Mesenchymal stem cell (in vitro differentiated cells and primary cell): ENCODE measurements around the gene PDE8B.
"Not testable (repeated sequence)": the region's sequence is repeated elsewhere in the genome, so short reads cannot be mapped to it uniquely, and the experiment has no call there.

Source experiments
- DNase-seq: peaks from one replicate; pipeline ENCODE4 v3.0.0-alpha.2; 2013
- H2AFZ ChIP-seq: one replicate; pipeline ENCODE4 v1.6.1; 2013; ENCODE audit warnings: low read depth, mild to moderate bottlenecking, control low read depth, inconsistent platforms, low read length, moderate library complexity
- H2AK5ac ChIP-seq: 2 replicates; pipeline ENCODE4 v1.6.1; 2013; ENCODE audit warnings: low read length, moderate library complexity, mild to moderate bottlenecking, inconsistent platforms; ENCODE audit not compliant: severe bottlenecking
- H2BK120ac ChIP-seq: one replicate; pipeline ENCODE4 v1.6.1; 2013; ENCODE audit warnings: low read depth, mild to moderate bottlenecking, inconsistent platforms, low read length, moderate library complexity
- H2BK12ac ChIP-seq, 2 experiments: one replicate each; pipeline ENCODE4 v1.6.1; 2013; ENCODE audit warnings: inconsistent platforms in 2 of 2, low read length in 2 of 2, mild to moderate bottlenecking in 2 of 2, moderate library complexity in 2 of 2, control low read depth in 1 of 2
- H2BK15ac ChIP-seq: one replicate; pipeline ENCODE4 v1.6.1; 2013; ENCODE audit warnings: mild to moderate bottlenecking, low read depth, inconsistent platforms; ENCODE audit not compliant: poor library complexity, severe bottlenecking
- H2BK5ac ChIP-seq: 2 replicates; pipeline ENCODE4 v1.6.1; 2013; ENCODE audit warnings: low read depth, mild to moderate bottlenecking, low read length, control low read depth, inconsistent platforms; ENCODE audit not compliant: poor library complexity, severe bottlenecking
- H3K14ac ChIP-seq, 2 experiments: one replicate each; pipeline ENCODE4 v1.6.1; 2013; ENCODE audit warnings: inconsistent platforms in 2 of 2, low read length in 2 of 2, control low read depth in 1 of 2, mild to moderate bottlenecking in 1 of 2, moderate library complexity in 1 of 2
- H3K18ac ChIP-seq, 2 experiments: one replicate each; pipeline ENCODE4 v1.6.1; 2013; ENCODE audit warnings: inconsistent platforms in 2 of 2, low read length in 2 of 2, control low read depth in 1 of 2, low read depth in 1 of 2, mild to moderate bottlenecking in 1 of 2
- H3K23ac ChIP-seq, 2 experiments: one replicate each; pipeline ENCODE4 v1.6.1; 2013; ENCODE audit warnings: inconsistent platforms in 2 of 2, low read length in 2 of 2, mild to moderate bottlenecking in 2 of 2, moderate library complexity in 2 of 2, control low read depth in 1 of 2
- H3K27ac ChIP-seq: 2 replicates; pipeline ENCODE4 v1.5.1; 2013; ENCODE audit warnings: mild to moderate bottlenecking, moderate library complexity, low read length, control low read depth, inconsistent platforms; ENCODE audit not compliant: poor library complexity, severe bottlenecking
- H3K27me3 ChIP-seq, 2 experiments: 2 replicates each; pipeline versions ENCODE4 v1.6.1 to v1.7.0; 2013; ENCODE audit warnings: low read length in 2 of 2, mild to moderate bottlenecking in 2 of 2, moderate library complexity in 2 of 2, control low read depth in 1 of 2, inconsistent platforms in 1 of 2; ENCODE audit not compliant: control insufficient read depth in 1 of 2, insufficient read depth in 1 of 2
- H3K36me3 ChIP-seq, 2 experiments: 2 replicates each; pipeline versions ENCODE4 v1.6.1 to v1.7.0; 2013; ENCODE audit warnings: low read length in 2 of 2, control low read depth in 1 of 2, inconsistent platforms in 1 of 2, low read depth in 1 of 2, mild to moderate bottlenecking in 1 of 2; ENCODE audit not compliant: insufficient read depth in 2 of 2, control insufficient read depth in 1 of 2
- H3K4ac ChIP-seq, 2 experiments: one replicate each; pipeline ENCODE4 v1.6.1; 2013; ENCODE audit warnings: inconsistent platforms in 2 of 2, low read length in 2 of 2, mild to moderate bottlenecking in 2 of 2, moderate library complexity in 2 of 2, control low read depth in 1 of 2, low read depth in 1 of 2
- H3K4me1 ChIP-seq: 2 replicates; pipeline ENCODE4 v1.6.1; 2013; ENCODE audit warnings: low read depth, low read length, control low read depth; ENCODE audit not compliant: control insufficient read depth, insufficient read depth
- H3K4me2 ChIP-seq: 2 replicates; pipeline ENCODE4 v1.6.1; 2013; ENCODE audit warnings: low read length, mild to moderate bottlenecking, inconsistent platforms; ENCODE audit not compliant: poor library complexity, severe bottlenecking
- H3K4me3 ChIP-seq, 2 experiments: 2 replicates each; pipeline versions ENCODE4 v1.5.1 to v1.7.0; 2013; ENCODE audit warnings: low read length in 2 of 2, mild to moderate bottlenecking in 2 of 2, control low read depth in 1 of 2, low read depth in 1 of 2; ENCODE audit not compliant: insufficient read depth in 1 of 2
- H3K79me1 ChIP-seq: replicated peaks from 2 replicates; pipeline ENCODE4 v1.6.1; 2013; ENCODE audit warnings: mild to moderate bottlenecking, control low read depth, low read length, inconsistent platforms; ENCODE audit not compliant: poor library complexity, severe bottlenecking
- H3K9ac ChIP-seq: 2 replicates; pipeline ENCODE4 v1.7.0; 2013; ENCODE audit warnings: mild to moderate bottlenecking, low read length, moderate library complexity
- H3K9me3 ChIP-seq: 2 replicates; pipeline ENCODE4 v1.7.0; 2013; ENCODE audit warnings: mild to moderate bottlenecking, low read length; ENCODE audit not compliant: control insufficient read depth
- H4K8ac ChIP-seq: one replicate; pipeline ENCODE4 v1.6.1; 2013; ENCODE audit warnings: inconsistent platforms, mild to moderate bottlenecking, low read length, moderate library complexity
- H4K91ac ChIP-seq: one replicate; pipeline ENCODE4 v1.6.1; 2013; ENCODE audit warnings: mild to moderate bottlenecking, low read length, inconsistent platforms
- WGBS: methylation state at CpG from one replicate; pipeline ENCODE4 v1.1.7; 2013; ENCODE audit warnings: mixed read lengths; 5-methylcytosine and 5-hydroxymethylcytosine counted together

Gene PDE8B

DNA sequence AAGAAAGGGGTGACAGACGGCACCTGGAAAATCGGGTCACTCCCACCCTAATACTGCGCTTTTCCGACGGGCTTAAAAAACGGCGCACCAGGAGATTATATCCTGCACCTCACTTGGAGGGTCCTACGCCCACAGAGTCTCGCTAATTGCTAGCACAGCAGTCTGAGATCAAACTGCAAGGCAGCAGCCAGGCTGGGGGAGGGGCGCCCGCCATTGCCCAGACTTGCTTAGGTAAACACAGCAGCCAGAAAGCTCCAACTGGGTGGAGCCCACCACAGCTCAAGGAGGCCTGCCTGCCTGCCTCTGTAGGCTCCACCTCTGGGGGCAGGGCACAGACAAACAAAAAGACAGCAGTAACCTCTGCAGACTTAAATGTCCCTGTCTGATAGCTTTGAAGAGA is 264.6 kb downstream of the PDE8B start:
- H2BK120ac ChIP-seq, H3K4me3 ChIP-seq, H2BK15ac ChIP-seq, H3K4me1 ChIP-seq, H3K9me3 ChIP-seq, H3K79me1 ChIP-seq, H2AK5ac ChIP-seq, H4K8ac ChIP-seq, H3K9ac ChIP-seq, H3K27ac ChIP-seq, H2BK5ac ChIP-seq, H4K91ac ChIP-seq, H3K4me2 ChIP-seq, H3K23ac ChIP-seq, H3K14ac ChIP-seq, H3K27me3 ChIP-seq, H3K4ac ChIP-seq, H3K36me3 ChIP-seq, H2BK12ac ChIP-seq, DNase-seq, H3K18ac ChIP-seq, H2AFZ ChIP-seq: not testable (repeated sequence)
- WGBS = 100% methylated on average over 8 of the region's 11 CpGs
